Neural progenitor cell (in vitro differentiated cells): Measurements from ENCODE around the gene ADM. TPM values are rescaled to one million over a fixed set of nuclear protein-coding genes. Genes with fewer than 3 reads are reported as not detected.

Experiments
- DNase-seq: peaks from one replicate; pipeline ENCODE4 v3.0.0-alpha.2; 2016; ENCODE audit warnings: low spot score
- H2AFZ ChIP-seq: fragments of 200-600 bp; sonication (generic); replicated peaks from 2 replicates; pipeline ENCODE4 v1.6.1; 2016; ENCODE audit warnings: antibody characterized with exemption
- H3F3A ChIP-seq: fragments of 200-600 bp; sonication (generic); 2 replicates; pipeline ENCODE4 v1.6.1; 2016; ENCODE audit warnings: antibody characterized with exemption, low read depth
- H3K27ac ChIP-seq: fragments of 200-600 bp; sonication (generic); 2 replicates; pipeline ENCODE4 v1.5.1; 2016; ENCODE audit warnings: mild to moderate bottlenecking
- H3K27me3 ChIP-seq: fragments of 200-600 bp; sonication (generic); 2 replicates; pipeline ENCODE4 v1.6.1; 2016; ENCODE audit warnings: mild to moderate bottlenecking, moderate library complexity
- H3K36me3 ChIP-seq: fragments of 200-600 bp; sonication (generic); 2 replicates; pipeline ENCODE4 v1.5.1; 2016
- H3K4me1 ChIP-seq: fragments of 200-600 bp; sonication (generic); 2 replicates; pipeline ENCODE4 v1.6.1; 2016; ENCODE audit warnings: mixed run types
- H3K4me2 ChIP-seq: fragments of 200-600 bp; sonication (generic); 2 replicates; pipeline ENCODE4 v1.6.1; 2016
- H3K4me3 ChIP-seq: fragments of 200-600 bp; sonication (generic); 2 replicates; pipeline ENCODE4 v1.5.1; 2016
- H3K79me2 ChIP-seq: fragments of 200-600 bp; sonication (generic); 2 replicates; pipeline ENCODE4 v1.6.1; 2016; ENCODE audit warnings: low read depth
- H3K9ac ChIP-seq: fragments of 200-600 bp; sonication (generic); 2 replicates; pipeline ENCODE4 v1.6.1; 2016
- H3K9me3 ChIP-seq: fragments of 200-600 bp; sonication (generic); 2 replicates; pipeline ENCODE4 v1.5.1; 2016; ENCODE audit warnings: low read depth
- H4K20me1 ChIP-seq: fragments of 200-600 bp; sonication (generic); 2 replicates; pipeline ENCODE4 v1.6.1; 2016; ENCODE audit warnings: low read depth
- H3K27ac Mint-ChIP-seq: 3 replicates; pipeline ENCODE4 v1.8.0; 2021; ENCODE audit warnings: mixed read lengths
- H3K27me3 Mint-ChIP-seq: 2 replicates; pipeline ENCODE4 v1.8.0; 2022; ENCODE audit warnings: low read depth, mild to moderate bottlenecking, inconsistent platforms, moderate library complexity, mixed read lengths; ENCODE audit not compliant: insufficient read depth
- H3K36me3 Mint-ChIP-seq: 3 replicates; pipeline ENCODE4 v1.8.0; 2021; ENCODE audit warnings: mixed read lengths
- H3K4me1 Mint-ChIP-seq: 3 replicates; pipeline ENCODE4 v1.8.0; 2021; ENCODE audit warnings: mixed read lengths
- H3K4me3 Mint-ChIP-seq: 3 replicates; pipeline ENCODE4 v1.8.0; 2021; ENCODE audit warnings: mild to moderate bottlenecking, moderate library complexity, mixed read lengths
- H3K9me3 Mint-ChIP-seq: 3 replicates; pipeline ENCODE4 v1.8.0; 2020; ENCODE audit warnings: mixed read lengths
- CTCF ChIP-seq: fragments of 200-600 bp; sonication (generic); IDR thresholded peaks from 2 replicates; pipeline ENCODE4 v1.5.1; 2017; ENCODE audit warnings: antibody characterized with exemption, mild to moderate bottlenecking
- EZH2 ChIP-seq: fragments of 200-600 bp; sonication (generic); IDR thresholded peaks from 2 replicates; pipeline ENCODE4 v1.6.1; 2017; ENCODE audit warnings: antibody characterized with exemption, mild to moderate bottlenecking, moderate library complexity
- EZH2phosphoT487 ChIP-seq: fragments of 200-600 bp; sonication (generic); IDR thresholded peaks from 2 replicates; pipeline ENCODE4 v1.6.1; 2017; ENCODE audit warnings: antibody characterized with exemption
- total RNA-seq: library from RNA; depleted of rRNA; stranded (reverse); fragments of >200 nt; gene quantifications from 2 replicates; pipeline ENCODE4 v1.2.3, GENCODE V29; 2015; ENCODE audit warnings: low replicate concordance

The ADM gene
- total RNA-seq, 1 donor from 2014 or later = 3.8 TPM

- no peak overlapping the region for H3K4me3 Mint-ChIP-seq
- Histone ChIP-seq H3K4me2 (no peak overlapping the region), H3K27me3 (no peaks in the 10 kb centered on the region), H3K79me2 (peaks cover 2% of the 10 kb centered on the region), H2AFZ (no peak overlapping the region), H3K9me3 (no peaks in the 10 kb centered on the region), H3K4me3 (no peak overlapping the region), H3K36me3 (no peaks in the 10 kb centered on the region), H3K9ac (no peak overlapping the region), H3K27ac (no peak overlapping the region), H3K4me1 (peaks cover 21% of the 10 kb centered on the region), H3F3A (no peaks in the 10 kb centered on the region), H4K20me1 (no peaks in the 10 kb centered on the region)
- peaks cover 3% of the 10 kb centered on the region for H3K27me3 Mint-ChIP-seq
- H3K9me3 Mint-ChIP-seq = no peaks in the 10 kb centered on the region
- TF ChIP-seq EZH2 (no peak), CTCF (no peak), EZH2phosphoT487 (no peak)
- no peak overlapping the region for H3K27ac Mint-ChIP-seq
- peaks cover 6% of the 10 kb centered on the region for H3K4me1 Mint-ChIP-seq
- no peak for DNase-seq
- no peaks in the 10 kb centered on the region for H3K36me3 Mint-ChIP-seq
These were observed 31.1 kb upstream of the ADM start for GRCh38 chr11:10273738-10274137.

GRCh38 chr11:10274726-10275125 lies 30.1 kb upstream of the ADM start:
- no peaks in the 10 kb centered on the region for H4K20me1 ChIP-seq
- H3K9me3 ChIP-seq = no peaks in the 10 kb centered on the region
- H3K36me3 Mint-ChIP-seq = no peaks in the 10 kb centered on the region
- H3K27ac ChIP-seq = peak overlapping the region; percentile 3
- peaks cover 21% of the 10 kb centered on the region for H3K4me1 ChIP-seq
- no peak for DNase-seq
- no peak overlapping the region for H3K9ac ChIP-seq
- no peaks in the 10 kb centered on the region for H3K27me3 ChIP-seq
- H3K79me2 ChIP-seq = peaks cover 2% of the 10 kb centered on the region
- no peak overlapping the region for H3K4me3 Mint-ChIP-seq
- peaks cover 2% of the 10 kb centered on the region for H3K9me3 Mint-ChIP-seq
- no peak overlapping the region for H3K4me3 ChIP-seq
- H3K4me1 Mint-ChIP-seq = peaks cover 6% of the 10 kb centered on the region
- H2AFZ ChIP-seq = no peak overlapping the region
- H3K27ac Mint-ChIP-seq = no peak overlapping the region
- H3K27me3 Mint-ChIP-seq = peaks cover 3% of the 10 kb centered on the region
- TF ChIP-seq EZH2 = no peak
- TF ChIP-seq EZH2phosphoT487 = no peak
- no peak overlapping the region for H3K4me2 ChIP-seq
- no peaks in the 10 kb centered on the region for H3F3A ChIP-seq
- H3K36me3 ChIP-seq = no peaks in the 10 kb centered on the region

GRCh38 chr11:10275714-10276113 lies 29.2 kb upstream of the ADM start:
- Mint-ChIP-seq H3K9me3 (peaks cover 6% of the 10 kb centered on the region), H3K4me3 (no peak overlapping the region), H3K27me3 (peaks cover 3% of the 10 kb centered on the region), H3K4me1 (peaks cover 6% of the 10 kb centered on the region), H3K36me3 (peaks cover 4% of the 10 kb centered on the region), H3K27ac (no peak overlapping the region)
- Histone ChIP-seq H4K20me1 (no peaks in the 10 kb centered on the region), H3K36me3 (no peaks in the 10 kb centered on the region), H3K4me3 (no peak overlapping the region), H3K79me2 (peaks cover 2% of the 10 kb centered on the region), H2AFZ (no peak overlapping the region), H3K27ac (no peak overlapping the region), H3K9me3 (no peaks in the 10 kb centered on the region), H3F3A (no peaks in the 10 kb centered on the region), H3K9ac (no peak overlapping the region), H3K4me1 (peaks cover 21% of the 10 kb centered on the region), H3K27me3 (no peaks in the 10 kb centered on the region), H3K4me2 (no peak overlapping the region)
- no peak for DNase-seq
- no peak for TF ChIP-seq EZH2phosphoT487
- no peak for TF ChIP-seq CTCF
- no peak for TF ChIP-seq EZH2

GRCh38 chr11:10282117-10282516 lies 22.8 kb upstream of the ADM start:
- no peak for DNase-seq
- Histone ChIP-seq H3K4me3 (no peak overlapping the region), H2AFZ (no peak overlapping the region), H3K4me2 (no peak overlapping the region), H3K27ac (no peak overlapping the region), H3K79me2 (peaks cover 31% of the 10 kb centered on the region), H3F3A (no peaks in the 10 kb centered on the region), H3K27me3 (no peaks in the 10 kb centered on the region), H3K9ac (no peak overlapping the region), H3K36me3 (no peaks in the 10 kb centered on the region), H4K20me1 (peaks cover 5% of the 10 kb centered on the region), H3K9me3 (no peaks in the 10 kb centered on the region), H3K4me1 (peaks cover 9% of the 10 kb centered on the region)
- TF ChIP-seq CTCF (no peak), EZH2 (no peak), EZH2phosphoT487 (no peak)
- peaks cover 4% of the 10 kb centered on the region for H3K36me3 Mint-ChIP-seq
- peaks cover 6% of the 10 kb centered on the region for H3K4me1 Mint-ChIP-seq
- H3K27ac Mint-ChIP-seq = no peak overlapping the region
- H3K4me3 Mint-ChIP-seq = no peak overlapping the region
- peaks cover 6% of the 10 kb centered on the region for H3K9me3 Mint-ChIP-seq
- no peaks in the 10 kb centered on the region for H3K27me3 Mint-ChIP-seq
